ENCODE data around the gene C6orf163.

The C6orf163 gene

DNA sequence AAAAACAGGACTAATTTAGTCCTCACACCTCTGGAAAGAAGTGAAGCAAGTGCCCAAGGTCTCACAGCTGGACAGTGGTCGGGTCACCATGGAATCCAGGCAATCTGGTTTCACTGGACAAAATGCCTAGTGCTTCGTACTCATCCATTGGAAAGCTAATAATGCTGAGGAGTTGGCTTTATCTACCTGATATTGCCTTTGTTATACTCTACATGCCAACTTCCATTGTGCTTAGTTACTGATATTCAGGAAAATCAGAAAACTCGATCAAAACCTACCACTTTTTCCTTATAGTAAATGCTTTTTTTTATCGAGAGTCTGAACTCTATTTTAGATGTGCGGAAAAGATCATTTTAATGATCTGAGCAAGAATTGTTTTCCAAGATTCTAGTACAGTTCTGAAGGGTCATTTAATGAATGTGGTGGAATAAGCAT lies 64.1 kb downstream of the C6orf163 start:
- DNase-seq (ENCODE audit: low read depth in 1 of 2, low spot score in 1 of 2): no peak
